ENCODE measurements around the gene LRIG1.

Gene LRIG1

GRCh38 chr3:66386925-66387650 lies 113.7 kb downstream of the LRIG1 start:
- H3K4me3 ChIP-seq, result no peak overlapping the region
- no peak for DNase-seq (ENCODE audit: low spot score)
- peak overlapping the region in 1 of 2 donors; percentile 17 for H3K27ac ChIP-seq
- TF ChIP-seq, protein P1, sequence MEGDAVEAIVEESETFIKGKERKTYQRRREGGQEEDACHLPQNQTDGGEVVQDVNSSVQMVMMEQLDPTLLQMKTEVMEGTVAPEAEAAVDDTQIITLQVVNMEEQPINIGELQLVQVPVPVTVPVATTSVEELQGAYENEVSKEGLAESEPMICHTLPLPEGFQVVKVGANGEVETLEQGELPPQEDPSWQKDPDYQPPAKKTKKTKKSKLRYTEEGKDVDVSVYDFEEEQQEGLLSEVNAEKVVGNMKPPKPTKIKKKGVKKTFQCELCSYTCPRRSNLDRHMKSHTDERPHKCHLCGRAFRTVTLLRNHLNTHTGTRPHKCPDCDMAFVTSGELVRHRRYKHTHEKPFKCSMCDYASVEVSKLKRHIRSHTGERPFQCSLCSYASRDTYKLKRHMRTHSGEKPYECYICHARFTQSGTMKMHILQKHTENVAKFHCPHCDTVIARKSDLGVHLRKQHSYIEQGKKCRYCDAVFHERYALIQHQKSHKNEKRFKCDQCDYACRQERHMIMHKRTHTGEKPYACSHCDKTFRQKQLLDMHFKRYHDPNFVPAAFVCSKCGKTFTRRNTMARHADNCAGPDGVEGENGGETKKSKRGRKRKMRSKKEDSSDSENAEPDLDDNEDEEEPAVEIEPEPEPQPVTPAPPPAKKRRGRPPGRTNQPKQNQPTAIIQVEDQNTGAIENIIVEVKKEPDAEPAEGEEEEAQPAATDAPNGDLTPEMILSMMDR (IDR thresholded peaks at IDR 0.05), result no peak

DNA sequence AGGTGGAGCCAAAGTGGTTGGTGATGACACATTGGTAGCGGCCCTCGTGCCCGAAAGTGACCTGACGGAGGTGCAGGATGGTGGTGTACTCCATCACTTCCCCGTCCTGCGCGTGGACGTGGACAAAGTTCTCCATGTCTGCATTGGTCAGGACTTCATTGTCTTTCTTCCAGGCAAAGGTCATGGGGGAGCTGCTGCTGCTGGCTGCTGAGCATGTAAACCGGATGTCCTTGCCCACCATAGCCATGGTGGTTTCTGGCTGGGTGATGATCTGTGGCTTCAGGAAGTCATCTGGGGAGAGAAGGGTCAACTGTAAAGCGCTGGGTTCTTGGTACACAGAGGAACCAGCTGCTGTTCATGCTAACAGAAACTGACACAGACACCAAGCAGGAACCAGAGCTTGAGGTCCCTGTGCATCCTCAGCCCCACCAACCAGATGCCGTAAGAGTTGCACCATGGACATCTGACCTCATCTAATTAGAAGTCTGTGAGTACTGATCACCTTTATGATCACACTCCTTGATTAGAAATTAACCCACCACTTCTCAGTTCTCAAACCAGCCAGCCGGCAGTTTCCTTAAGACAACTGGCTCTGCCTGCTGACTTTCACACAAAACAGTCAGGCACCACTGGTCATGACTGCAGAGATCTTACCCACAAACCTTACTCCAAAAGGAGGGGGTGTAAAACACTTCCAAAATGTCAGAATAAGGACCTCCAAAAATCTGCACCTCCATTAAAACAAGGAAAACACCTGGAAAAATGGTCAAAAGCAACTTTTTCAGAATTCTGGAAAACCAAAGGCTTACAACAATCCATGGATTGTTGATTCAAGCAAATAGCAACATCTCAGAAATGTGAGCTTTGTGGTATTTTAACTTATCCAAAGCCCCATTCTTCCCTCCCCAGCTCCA lies 114.6 kb downstream of the LRIG1 start:
- Histone ChIP-seq H3K27ac (no peak overlapping the region), H3K4me3 (no peak overlapping the region)
- DNase-seq (ENCODE audit: low spot score), result no peak
- TF ChIP-seq, protein P1 (IDR thresholded peaks at IDR 0.05), result no peak

DNA sequence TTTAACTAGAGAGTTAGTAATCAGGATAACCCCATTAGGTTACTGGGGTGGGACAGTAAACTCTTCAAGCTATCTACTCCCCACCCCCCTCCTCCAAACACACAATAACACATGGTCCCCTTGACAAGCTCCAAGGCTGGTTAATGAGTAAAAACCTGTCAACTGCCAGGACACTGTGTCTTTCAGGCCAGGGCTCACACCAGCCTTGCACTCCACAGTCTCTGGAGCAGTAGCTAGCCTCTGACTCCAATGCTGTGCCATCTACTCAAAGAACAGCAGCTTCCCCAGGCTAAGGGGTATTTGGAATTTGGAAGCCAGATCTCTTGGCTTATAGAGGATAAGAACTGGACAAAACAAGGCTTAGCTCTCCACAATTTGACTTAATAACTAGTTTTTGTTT lies 115.8 kb downstream of the LRIG1 start:
- H3K27ac ChIP-seq, result no peak overlapping the region
- DNase-seq (ENCODE audit: low spot score), result no peak
- no peak overlapping the region for H3K4me3 ChIP-seq
- TF ChIP-seq, protein P1 (IDR thresholded peaks at IDR 0.05), result no peak

DNA sequence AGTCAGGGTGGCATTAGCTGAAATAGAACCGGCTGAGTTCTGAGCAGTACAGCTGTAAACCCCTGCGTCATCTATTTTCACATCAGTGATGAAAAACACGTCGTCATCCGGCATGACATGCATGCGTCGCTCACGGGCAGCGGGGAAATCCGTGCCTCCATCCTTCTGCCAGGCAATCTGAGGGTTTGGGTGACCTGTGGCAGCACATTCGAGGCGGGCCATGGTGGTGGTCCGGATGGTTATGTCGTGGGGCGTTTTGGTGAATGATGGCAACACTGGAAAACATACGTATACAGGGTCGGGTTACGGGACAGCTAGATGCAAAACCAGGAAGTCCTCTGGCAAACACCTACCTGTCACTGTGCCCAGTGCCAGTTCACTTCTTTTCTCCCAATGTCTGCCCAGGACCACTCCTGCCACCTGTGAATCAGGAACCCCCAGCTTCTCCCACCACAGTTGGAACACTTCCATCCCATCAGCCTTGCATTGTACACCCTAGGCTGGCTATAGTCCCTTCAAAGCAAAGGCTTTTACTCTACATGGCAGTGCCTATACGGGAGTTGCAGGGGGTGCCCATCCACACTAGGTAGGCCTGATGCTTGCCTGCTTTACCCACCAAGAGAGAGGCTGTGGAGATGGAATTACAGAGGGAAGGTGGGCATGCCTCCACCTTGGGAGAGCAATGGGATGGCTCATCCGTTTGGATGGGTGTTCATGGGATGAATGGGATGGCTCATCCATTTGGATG lies 116.7 kb downstream of the LRIG1 start:
- DNase-seq (ENCODE audit: low spot score), result no peak
- TF ChIP-seq, protein P1 (IDR thresholded peaks at IDR 0.05), result no peak

DNA sequence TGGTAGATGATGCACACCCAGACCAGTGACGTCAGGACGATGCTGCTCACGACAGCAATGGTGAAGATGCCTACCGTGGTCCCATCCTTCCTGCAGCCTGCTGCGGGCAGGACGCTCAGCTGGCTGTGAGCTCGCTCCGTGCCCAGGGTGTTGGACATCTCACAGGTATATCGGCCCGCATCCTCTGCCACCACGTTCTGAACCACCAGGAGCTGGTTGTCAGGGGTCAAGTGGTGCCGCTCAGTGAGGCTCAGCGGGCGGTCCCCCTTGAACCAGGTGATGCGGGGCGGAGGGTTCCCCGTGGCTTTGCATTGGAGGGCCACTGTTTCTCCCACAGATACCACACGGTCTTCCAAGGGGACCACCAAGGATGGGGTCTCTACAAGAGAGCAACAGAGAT lies 117.8 kb downstream of the LRIG1 start:
- H3K4me3 ChIP-seq, result no peak overlapping the region
- DNase-seq (ENCODE audit: low spot score), result no peak
- TF ChIP-seq, protein P1 (IDR thresholded peaks at IDR 0.05), result no peak
- H3K27ac ChIP-seq, result no peak overlapping the region

More for the DNA sequence above, 116.7 kb downstream of the LRIG1 start:
- Histone ChIP-seq H3K4me3 (no peak overlapping the region), H3K27ac (no peak overlapping the region)

DNA sequence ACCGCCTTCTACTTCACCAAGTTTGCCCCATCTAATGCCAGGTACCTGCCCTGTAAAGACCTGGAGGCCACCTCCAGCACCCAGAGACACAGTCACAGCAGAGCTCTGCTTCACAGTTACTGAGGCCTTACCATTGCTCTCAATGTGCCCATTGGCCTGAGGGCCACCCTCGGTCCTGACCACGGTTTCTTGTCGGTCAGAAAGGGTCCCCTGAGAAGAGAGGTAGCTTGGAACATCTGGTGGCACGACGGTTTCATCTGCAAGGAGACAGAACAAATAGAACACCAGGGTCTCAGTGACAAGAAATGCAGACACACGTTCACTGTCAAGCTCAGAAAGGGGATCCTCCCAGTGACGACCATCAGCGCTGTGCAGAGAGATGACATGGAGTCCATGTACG lies 118.7 kb downstream of the LRIG1 start:
- Histone ChIP-seq H3K4me3 (no peak overlapping the region), H3K27ac (no peak overlapping the region)
- TF ChIP-seq, protein P1 (IDR thresholded peaks at IDR 0.05), result no peak
- DNase-seq (ENCODE audit: low spot score), result no peak

All from coronary artery (tissue), 2 donors.